Measurements from ENCODE around the gene EEPD1.

- TF ChIP-seq CTCF (IDR thresholded peaks at IDR 0.05; ENCODE audit: low read depth, low read length) (no peak), EZH2phosphoT487 (IDR thresholded peaks at IDR 0.05; ENCODE audit: low read depth) (no peak)
Measured at GRCh38 chr7:36315309-36315944, 162.4 kb downstream of the EEPD1 start.

Data from OCI-LY3 (cell line).